Tibial nerve (tissue), 4 donors: Measurements from ENCODE around the gene TES.

Experiments
- EP300 ChIP-seq, 2 donors: sonication (generic); formaldehyde crosslinking; IDR thresholded peaks; one replicate each; pipeline ENCODE4 v1.6.1; 2017; ENCODE audit warnings: antibody characterized with exemption in 2 of 2, mild to moderate bottlenecking in 1 of 2
- POLR2A ChIP-seq, 2 donors: fragments of 450-650 bp; IDR thresholded peaks; one replicate each; pipeline ENCODE4 v1.6.1; 2017; ENCODE audit warnings: antibody characterized with exemption in 2 of 2, mild to moderate bottlenecking in 2 of 2, moderate library complexity in 2 of 2
- TF ChIP-seq, protein P1 (sequence below), 5 experiments: fragments of 200-600 bp in 3 of 5; fragments of 450-650 bp in 2 of 5; sonication (generic) in 3 of 5; IDR thresholded peaks; one replicate each; pipeline ENCODE4 v1.5.1; 2016 to 2019; ENCODE audit warnings: antibody characterized with exemption in 5 of 5, mild to moderate bottlenecking in 3 of 5, moderate library complexity in 2 of 5

DNA sequence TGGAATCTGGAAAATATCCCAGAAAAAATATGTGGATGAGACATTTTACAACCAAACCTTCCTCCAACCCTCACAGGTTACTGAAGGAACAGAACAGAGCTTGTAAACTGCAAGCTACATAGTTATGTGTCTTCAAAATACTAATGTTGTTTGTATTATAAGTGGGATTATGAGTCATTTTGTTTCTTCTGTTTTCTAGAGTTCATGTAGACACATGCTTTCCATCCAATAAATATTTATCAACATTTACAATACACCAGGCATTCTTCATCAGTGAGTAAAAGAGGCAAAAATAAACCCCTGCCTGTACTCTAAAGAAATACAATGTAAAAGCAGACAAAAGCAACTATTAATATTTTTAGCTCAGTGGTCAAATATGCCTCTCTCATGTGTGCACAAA lies 38.0 kb upstream of the TES start:
- TF ChIP-seq EP300 (IDR thresholded peaks at IDR 0.05) (no peak), POLR2A (IDR thresholded peaks at IDR 0.05) (no peak)
- TF ChIP-seq, protein P1, sequence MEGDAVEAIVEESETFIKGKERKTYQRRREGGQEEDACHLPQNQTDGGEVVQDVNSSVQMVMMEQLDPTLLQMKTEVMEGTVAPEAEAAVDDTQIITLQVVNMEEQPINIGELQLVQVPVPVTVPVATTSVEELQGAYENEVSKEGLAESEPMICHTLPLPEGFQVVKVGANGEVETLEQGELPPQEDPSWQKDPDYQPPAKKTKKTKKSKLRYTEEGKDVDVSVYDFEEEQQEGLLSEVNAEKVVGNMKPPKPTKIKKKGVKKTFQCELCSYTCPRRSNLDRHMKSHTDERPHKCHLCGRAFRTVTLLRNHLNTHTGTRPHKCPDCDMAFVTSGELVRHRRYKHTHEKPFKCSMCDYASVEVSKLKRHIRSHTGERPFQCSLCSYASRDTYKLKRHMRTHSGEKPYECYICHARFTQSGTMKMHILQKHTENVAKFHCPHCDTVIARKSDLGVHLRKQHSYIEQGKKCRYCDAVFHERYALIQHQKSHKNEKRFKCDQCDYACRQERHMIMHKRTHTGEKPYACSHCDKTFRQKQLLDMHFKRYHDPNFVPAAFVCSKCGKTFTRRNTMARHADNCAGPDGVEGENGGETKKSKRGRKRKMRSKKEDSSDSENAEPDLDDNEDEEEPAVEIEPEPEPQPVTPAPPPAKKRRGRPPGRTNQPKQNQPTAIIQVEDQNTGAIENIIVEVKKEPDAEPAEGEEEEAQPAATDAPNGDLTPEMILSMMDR (IDR thresholded peaks at IDR 0.05): no peak
